Tibial artery (tissue), 4 donors: Measurements from ENCODE around the gene CAPN7.

Experiments used
- DNase-seq, 2 donors: peaks; one replicate each; pipeline ENCODE4 v3.0.0-alpha.2; 2019
- H3K27ac ChIP-seq, 2 donors: fragments of 200-600 bp; sonication (generic) in 1 of 2; 1 replicate in 1 of 2; 2 replicates in 1 of 2; pipeline ENCODE4 v1.5.1; 2018 to 2019; ENCODE audit warnings: mild to moderate bottlenecking in 1 of 2
- H3K27me3 ChIP-seq, 2 donors: fragments of 200-600 bp; sonication (generic) in 1 of 2; one replicate each; pipeline versions ENCODE4 v1.5.1 to v1.6.0; 2016 to 2019
- H3K36me3 ChIP-seq, 3 donors: fragments of 200-600 bp; sonication (generic) in 2 of 3; one replicate each; pipeline ENCODE4 v1.5.1; 2016 to 2019; ENCODE audit warnings: mild to moderate bottlenecking in 2 of 3
- H3K4me1 ChIP-seq, 4 donors: fragments of 200-600 bp; sonication (generic) in 2 of 4; 1 replicate in 3 of 4; 2 replicates in 1 of 4; pipeline ENCODE4 v1.5.1; 2016 to 2019
- H3K4me3 ChIP-seq, 2 donors: fragments of 200-600 bp; sonication (generic) in 1 of 2; 1 replicate in 1 of 2; 2 replicates in 1 of 2; pipeline ENCODE4 v1.5.1; 2018 to 2019; ENCODE audit warnings: mild to moderate bottlenecking in 2 of 2
- H3K9me3 ChIP-seq, 3 donors: fragments of 200-600 bp; sonication (generic) in 1 of 3; one replicate each; pipeline ENCODE4 v1.5.1; 2016 to 2019
- intact Hi-C: fragments of 100-400 bp; cut with DNase I; formaldehyde crosslinking; loops from one replicate; pipeline ENCODE4 v1.15.0; 2023; ENCODE audit warnings: low total_unique reads
- TF ChIP-seq, protein P1 (sequence below), 2 experiments: fragments of 200-600 bp in 1 of 2; fragments of 450-650 bp in 1 of 2; IDR thresholded peaks; one replicate each; pipeline ENCODE4 v1.5.1; 2017 to 2019; ENCODE audit warnings: antibody characterized with exemption in 2 of 2, mild to moderate bottlenecking in 1 of 2, moderate library complexity in 1 of 2

Gene CAPN7

GRCh38 chr3:15215996-15216395 is 9.9 kb downstream of the CAPN7 start:
- Histone ChIP-seq H3K27ac (no peak overlapping the region), H3K4me1 (peaks cover 0 to 35% (median 0%) of the 10 kb centered on the region in 4 donors), H3K27me3 (no peaks in the 10 kb centered on the region), H3K36me3 (peaks cover 64 to 82% (median 70%) of the 10 kb centered on the region in 3 donors), H3K4me3 (no peak overlapping the region), H3K9me3 (no peaks in the 10 kb centered on the region)
- TF ChIP-seq, protein P1, sequence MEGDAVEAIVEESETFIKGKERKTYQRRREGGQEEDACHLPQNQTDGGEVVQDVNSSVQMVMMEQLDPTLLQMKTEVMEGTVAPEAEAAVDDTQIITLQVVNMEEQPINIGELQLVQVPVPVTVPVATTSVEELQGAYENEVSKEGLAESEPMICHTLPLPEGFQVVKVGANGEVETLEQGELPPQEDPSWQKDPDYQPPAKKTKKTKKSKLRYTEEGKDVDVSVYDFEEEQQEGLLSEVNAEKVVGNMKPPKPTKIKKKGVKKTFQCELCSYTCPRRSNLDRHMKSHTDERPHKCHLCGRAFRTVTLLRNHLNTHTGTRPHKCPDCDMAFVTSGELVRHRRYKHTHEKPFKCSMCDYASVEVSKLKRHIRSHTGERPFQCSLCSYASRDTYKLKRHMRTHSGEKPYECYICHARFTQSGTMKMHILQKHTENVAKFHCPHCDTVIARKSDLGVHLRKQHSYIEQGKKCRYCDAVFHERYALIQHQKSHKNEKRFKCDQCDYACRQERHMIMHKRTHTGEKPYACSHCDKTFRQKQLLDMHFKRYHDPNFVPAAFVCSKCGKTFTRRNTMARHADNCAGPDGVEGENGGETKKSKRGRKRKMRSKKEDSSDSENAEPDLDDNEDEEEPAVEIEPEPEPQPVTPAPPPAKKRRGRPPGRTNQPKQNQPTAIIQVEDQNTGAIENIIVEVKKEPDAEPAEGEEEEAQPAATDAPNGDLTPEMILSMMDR (IDR thresholded peaks at IDR 0.05) = no peak
- intact Hi-C loops = no loop called here
- no peak for DNase-seq

- no peak for DNase-seq
- Histone ChIP-seq H3K36me3 (peaks cover 69 to 87% (median 75%) of the 10 kb centered on the region in 3 donors), H3K4me3 (no peak overlapping the region), H3K27me3 (no peaks in the 10 kb centered on the region), H3K4me1 (peaks cover 0 to 30% (median 0%) of the 10 kb centered on the region in 4 donors), H3K9me3 (no peaks in the 10 kb centered on the region), H3K27ac (no peak overlapping the region)
- TF ChIP-seq, protein P1 (IDR thresholded peaks at IDR 0.05) = no peak
- intact Hi-C loops = no loop called here
Measured at GRCh38 chr3:15216501-15216900, 10.5 kb downstream of the CAPN7 start.

DNA sequence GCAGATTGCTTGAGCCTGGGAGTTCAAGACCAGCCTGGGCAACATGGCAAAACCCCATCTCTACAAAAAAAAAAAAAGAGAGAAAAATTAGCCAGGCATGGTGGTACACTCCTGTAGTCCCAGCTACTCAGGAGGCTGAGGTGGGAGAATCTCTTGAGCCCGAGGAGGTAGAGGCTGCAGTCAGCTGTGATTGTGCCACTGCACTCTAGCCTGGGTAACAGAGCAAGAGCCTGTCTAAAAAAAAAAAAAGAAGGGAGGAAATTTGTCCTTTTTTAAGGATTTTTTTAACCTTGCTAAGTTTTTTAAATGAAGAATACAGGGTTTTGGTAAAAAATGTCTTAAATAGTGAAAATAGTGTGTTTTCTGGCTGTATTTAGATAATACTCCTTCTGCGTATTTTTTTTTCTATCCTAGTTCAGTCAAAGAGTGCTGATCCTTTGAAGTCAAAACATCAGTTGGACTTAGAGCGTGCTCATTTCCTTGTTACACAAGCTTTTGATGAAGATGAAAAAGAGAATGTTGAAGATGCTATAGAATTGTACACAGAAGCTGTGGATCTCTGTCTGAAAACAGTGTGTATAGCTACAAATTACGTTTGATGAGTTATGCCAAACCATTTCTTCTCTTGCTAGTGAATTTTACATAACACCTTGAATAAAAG is 11.1 kb downstream of the CAPN7 start:
- intact Hi-C loops = no loop called here
- H3K27ac ChIP-seq = no peak overlapping the region
- TF ChIP-seq, protein P1 (IDR thresholded peaks at IDR 0.05) = no peak
- no peaks in the 10 kb centered on the region for H3K9me3 ChIP-seq
- H3K4me3 ChIP-seq = no peak overlapping the region
- DNase-seq = no peak
- H3K36me3 ChIP-seq = peaks cover 75 to 87% (median 77%) of the 10 kb centered on the region in 3 donors
- H3K27me3 ChIP-seq = no peaks in the 10 kb centered on the region
- peaks cover 0 to 24% (median 0%) of the 10 kb centered on the region in 4 donors for H3K4me1 ChIP-seq

- intact Hi-C loops = no loop called here
- H3K4me1 ChIP-seq = peaks cover 0 to 20% (median 0%) of the 10 kb centered on the region in 4 donors
Measured at GRCh38 chr3:15217841-15218267, 11.8 kb downstream of the CAPN7 start.

DNA sequence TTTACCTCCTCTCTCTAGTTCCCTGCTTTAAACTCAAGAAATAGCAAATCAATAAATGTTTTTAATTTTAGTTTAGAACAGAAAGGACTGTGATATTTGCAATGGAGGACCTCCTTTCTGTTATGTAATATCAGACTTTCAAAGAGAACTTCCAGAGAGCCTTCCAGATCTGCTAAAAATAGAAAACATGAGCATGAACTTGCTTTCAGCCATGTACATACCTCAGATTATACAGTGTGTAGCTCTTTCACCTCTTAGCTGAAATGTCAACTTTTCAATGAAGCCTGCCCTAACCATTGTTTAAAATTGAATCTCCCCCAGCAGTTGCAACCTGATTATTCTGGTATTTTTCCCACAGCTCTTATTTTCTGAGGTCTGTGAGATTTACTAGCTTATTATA is 12.6 kb downstream of the CAPN7 start:
- Histone ChIP-seq H3K9me3 (no peaks in the 10 kb centered on the region), H3K27me3 (no peaks in the 10 kb centered on the region), H3K4me3 (no peak overlapping the region), H3K36me3 (peaks cover 73 to 92% (median 74%) of the 10 kb centered on the region in 3 donors), H3K27ac (no peak overlapping the region), H3K4me1 (peaks cover 0 to 20% (median 0%) of the 10 kb centered on the region in 4 donors)
- no peak for DNase-seq
- TF ChIP-seq, protein P1 (IDR thresholded peaks at IDR 0.05) = no peak
- intact Hi-C loops = no loop called here

More at GRCh38 chr3:15217841-15218267, 11.8 kb downstream of the CAPN7 start:
- Histone ChIP-seq H3K27ac (no peak overlapping the region), H3K9me3 (no peaks in the 10 kb centered on the region), H3K4me3 (no peak overlapping the region), H3K27me3 (no peaks in the 10 kb centered on the region), H3K36me3 (peaks cover 75 to 87% (median 77%) of the 10 kb centered on the region in 3 donors)
- no peak for DNase-seq
- TF ChIP-seq, protein P1 (IDR thresholded peaks at IDR 0.05) = no peak
